HepG2 (cell line): Measurements from ENCODE around the gene PTPRQ. TPM values are rescaled to one million over a fixed set of nuclear protein-coding genes. Genes with fewer than 3 reads are reported as not detected.

Source experiments
- ATAC-seq: fragments of 200-7000 bp; cut with Tn5 transposase; 3 replicates; pipeline ENCODE4 v1.9.1; 2020; ENCODE audit warnings: mild to moderate bottlenecking, moderate library complexity
- BruUV-seq: library from RNA; stranded (reverse); fragments of 400-500 nt; replicated peaks from 2 replicates; lab custom pipeline; 2021; lab: Mats Ljungman, UMichigan
- CTCF ChIA-PET: fragments of 300-600 bp; formaldehyde crosslinking; extraction: SDS; loops from one replicate; lab custom pipeline; 2021; ENCODE audit warnings: low total read pairs, inconsistent platforms, low intra/inter-chr PET ratio; lab: Yijun Ruan, JAX
- POLR2A ChIA-PET: fragments of 350-600 bp; sonication (Branson Sonifier 250); formaldehyde crosslinking; loops from one replicate; lab custom pipeline; 2020; ENCODE audit warnings: antibody characterized with exemption, inconsistent platforms; lab: Yijun Ruan, JAX
- DNase-seq: peaks from one replicate; pipeline ENCODE4 v3.0.0-alpha.2; 2015; ENCODE audit warnings: low spot score
- FAIRE-seq: peaks from 3 replicates; lab custom pipeline; 2011; peaks lifted over from hg19 to GRCh38; lab: Jason Lieb, UNC
- H2AFZ ChIP-seq: one replicate; pipeline ENCODE4 v1.6.1; 2011; ENCODE audit warnings: low read length, inconsistent platforms
- H3K27ac ChIP-seq: fragments of 300-600 bp; 3 replicates; pipeline ENCODE4 v1.8.0; 2011; ENCODE audit warnings: mixed run types, mild to moderate bottlenecking, mixed read lengths, low read length, inconsistent platforms; ENCODE audit not compliant: insufficient read depth; ENCODE audit errors: extremely low read length
- H3K27me3 ChIP-seq, 2 experiments: fragments of 200-600 bp in 1 of 2; 2 replicates in 1 of 2; 3 replicates in 1 of 2; pipeline versions ENCODE4 v1.6.0 to v1.8.0; 2011; ENCODE audit warnings: low read length in 2 of 2, mild to moderate bottlenecking in 2 of 2, moderate library complexity in 2 of 2, inconsistent platforms in 1 of 2; ENCODE audit not compliant: insufficient read depth in 2 of 2, control insufficient read depth in 1 of 2
- H3K36me3 ChIP-seq, 2 experiments: fragments of 200-600 bp in 1 of 2; replicated peaks in 1 of 2; 2 replicates in 1 of 2; 3 replicates in 1 of 2; pipeline versions ENCODE4 v1.5.1 to v1.8.0; 2011; ENCODE audit warnings: low read length in 2 of 2, inconsistent platforms in 1 of 2; ENCODE audit not compliant: insufficient read depth in 2 of 2, control insufficient read depth in 1 of 2
- H3K4me1 ChIP-seq: 2 replicates; pipeline ENCODE4 v1.5.1; 2012; ENCODE audit warnings: low read length, inconsistent platforms; ENCODE audit not compliant: insufficient read depth
- H3K4me2 ChIP-seq: 2 replicates; pipeline ENCODE4 v1.6.0; 2011; ENCODE audit warnings: low read depth, low read length, inconsistent platforms
- H3K4me3 ChIP-seq, 3 experiments: fragments of 200-600 bp in 1 of 3; sonication (generic), shearing (Covaris generic) in 1 of 3; replicated peaks in 1 of 3; 2 replicates each; pipeline ENCODE4 v1.5.1; 2011 to 2016; ENCODE audit warnings: low read length in 3 of 3, inconsistent platforms in 2 of 3, low read depth in 2 of 3, mild to moderate bottlenecking in 2 of 3, control low read depth in 1 of 3, mixed read lengths in 1 of 3; ENCODE audit not compliant: insufficient read depth in 1 of 3
- H3K79me2 ChIP-seq: one replicate; pipeline ENCODE4 v1.6.1; 2011; ENCODE audit warnings: low read length, inconsistent platforms; ENCODE audit not compliant: insufficient read depth
- H3K9ac ChIP-seq: 2 replicates; pipeline ENCODE4 v1.6.0; 2011; ENCODE audit warnings: mild to moderate bottlenecking, low read depth, low read length, inconsistent platforms; ENCODE audit not compliant: insufficient read depth
- H3K9me3 ChIP-seq: 2 replicates; pipeline ENCODE4 v1.5.1; 2012; ENCODE audit warnings: mild to moderate bottlenecking, low read length
- H4K20me1 ChIP-seq: 2 replicates; pipeline ENCODE4 v1.6.0; 2011; ENCODE audit warnings: inconsistent platforms, mild to moderate bottlenecking, low read length, moderate library complexity; ENCODE audit not compliant: insufficient read depth
- DNMT1 ChIP-seq: sonication (generic); formaldehyde crosslinking; IDR thresholded peaks from 2 replicates; pipeline ENCODE4 v1.5.1; 2020; ENCODE audit warnings: mild to moderate bottlenecking, missing genetic modification reagents
- KDM5A ChIP-seq: fragments of 200-600 bp; sonication (generic); IDR thresholded peaks from 2 replicates; pipeline ENCODE4 v1.7.0; 2018; ENCODE audit warnings: antibody characterized with exemption, mild to moderate bottlenecking, low read length, borderline replicate concordance
- MAFF ChIP-seq: IDR thresholded peaks from 2 replicates; pipeline ENCODE4 v1.6.1; 2011; ENCODE audit warnings: low read depth, low read length, improper control_type of control experiment
- MAFK ChIP-seq, 2 experiments: IDR thresholded peaks in 1 of 2; conservative IDR thresholded peaks in 1 of 2; 2 replicates each; pipeline ENCODE4 v1.6.1; 2011; ENCODE audit warnings: improper control_type of control experiment in 2 of 2, low read length in 2 of 2
- NFATC3 ChIP-seq: sonication (generic); formaldehyde crosslinking; IDR thresholded peaks from 2 replicates; pipeline ENCODE4 v1.5.1; 2020; ENCODE audit warnings: mild to moderate bottlenecking, missing genetic modification reagents
- NFIB ChIP-seq: sonication (generic); formaldehyde crosslinking; IDR thresholded peaks from 2 replicates; pipeline ENCODE4 v1.9.0; 2021; ENCODE audit warnings: missing genetic modification reagents, mild to moderate bottlenecking, borderline replicate concordance
- SOX5 ChIP-seq: IDR thresholded peaks from 2 replicates; pipeline ENCODE4 v1.6.1; 2016; ENCODE audit warnings: borderline replicate concordance
- TCF12 ChIP-seq, 2 experiments: fragments of 450-650 bp in 1 of 2; sonication (generic) in 1 of 2; formaldehyde crosslinking in 1 of 2; IDR thresholded peaks; 2 replicates each; pipeline versions ENCODE4 v1.6.1 to v1.8.0; 2017 to 2022; ENCODE audit warnings: antibody characterized with exemption in 1 of 2, mild to moderate bottlenecking in 1 of 2, missing genetic modification reagents in 1 of 2, moderate library complexity in 1 of 2
- ZNF597 ChIP-seq: sonication (generic); formaldehyde crosslinking; IDR thresholded peaks from 2 replicates; pipeline ENCODE4 v1.5.0; 2020; ENCODE audit warnings: missing genetic modification reagents
- WGBS: methylation state at CpG from one replicate; pipeline ENCODE4 v1.1.6; 2017; ENCODE audit warnings: low lambda C conversion rate; 5-methylcytosine and 5-hydroxymethylcytosine counted together
- in situ Hi-C: cut with HindIII; loops from 2 replicates; pipeline ENCODE4 v1.10.0; 2017; ENCODE audit warnings: low pct_unique_long_range_greater_than_20kb; ENCODE audit not compliant: extremely low pct_ligation_motif_present
- intact Hi-C: fragments of 100-400 bp; cut with micrococcal nuclease; formaldehyde crosslinking; loops from one replicate; pipeline ENCODE4 v1.10.0; 2022; ENCODE audit not compliant: unreplicated experiment
- polyA plus RNA-seq, 8 experiments: library from polyadenylated mRNA; depleted of rRNA in 3 of 8; stranded (reverse) in 7 of 8; unstranded in 1 of 8; fragments of >200 nt; fragmentation: Illumina TruSeq in 4 of 8; extraction: Trizol in 4 of 8; gene quantifications; 2 replicates each; pipeline versions ENCODE4 v1.2.1 to v1.2.3, GENCODE V29; 2011 to 2016; ENCODE audit warnings: low read depth in 4 of 8, missing spikeins in 1 of 8, mixed read lengths in 1 of 8; ENCODE audit not compliant: insufficient read depth in 1 of 8
- total RNA-seq, 5 experiments: library from RNA; depleted of rRNA; stranded (reverse); fragments of >200 nt; fragmentation: Illumina TruSeq; extraction: Trizol; gene quantifications; 2 replicates each; pipeline ENCODE4 v1.2.3, GENCODE V29; 2016; ENCODE audit warnings: low read depth in 1 of 5

Gene PTPRQ
- total and polyA plus RNA-seq, 2 of the 13 experiments (the other 11 are each of a cell fraction or from before 2014, with no cell fraction given), result not detected

GRCh38 chr12:80676856-80677255 lies 232.8 kb downstream of the PTPRQ start:
- H3K9ac ChIP-seq, result no peak overlapping the region
- H4K20me1 ChIP-seq, result no peaks in the 10 kb centered on the region
- intact Hi-C loops, result no loop called here
- CTCF ChIA-PET, result no interaction called here
- H3K4me2 ChIP-seq, result no peak overlapping the region
- POLR2A ChIA-PET, result no interaction called here
- no peak for DNase-seq
- BruUV-seq, result no TSS peak
- no peak for TF ChIP-seq NFATC3
- no peak for TF ChIP-seq TCF12 (IDR thresholded peaks at IDR 0.05)
- no peak for TF ChIP-seq TCF12 (CRISPR knock-in tag; IDR thresholded peaks at IDR 0.05)
- no peak for TF ChIP-seq NFIB
- no peak for TF ChIP-seq SOX5 (CRISPR knock-in tag)
- TF ChIP-seq KDM5A, result no peak
- TF ChIP-seq DNMT1 (CRISPR knock-in tag), result no peak
- TF ChIP-seq, all 625 proteins: peak for 0
- FAIRE-seq, result no peak
- Histone ChIP-seq H3K79me2 (no peaks in the 10 kb centered on the region), H3K4me3 (no peak overlapping the region), H3K36me3 (no peaks in the 10 kb centered on the region), H3K9me3 (no peaks in the 10 kb centered on the region), H3K27ac (no peak overlapping the region), H3K4me1 (no peaks in the 10 kb centered on the region), H2AFZ (no peak overlapping the region), H3K27me3 (no peaks in the 10 kb centered on the region; a peak in 1 of 5 replicates)
- in situ Hi-C loops, result no loop called here
- WGBS, result 0% methylated on average over 1 of the region's 1 CpG
- no peak for ATAC-seq

DNA sequence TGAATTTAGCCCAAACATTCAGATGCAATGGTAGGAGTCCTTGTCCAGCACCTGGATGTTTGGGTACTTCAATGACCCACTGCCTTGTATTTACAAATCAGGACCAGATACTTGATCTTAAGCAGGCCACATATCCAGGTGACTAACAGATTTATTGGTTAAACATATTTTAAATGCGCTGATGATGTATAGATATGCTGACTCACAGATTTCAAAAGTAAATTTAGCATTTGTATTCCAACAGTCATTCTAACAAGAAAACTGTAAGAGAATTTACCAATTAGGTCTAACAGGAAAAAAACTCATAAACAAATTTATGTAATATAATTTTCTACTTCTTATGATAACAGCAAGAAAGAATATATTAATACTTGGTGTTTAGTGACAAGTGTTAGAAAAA lies 234.0 kb downstream of the PTPRQ start:
- no peak for TF ChIP-seq ZNF597 (CRISPR knock-in tag)
- peak; percentile 45 to 72 for TF ChIP-seq MAFK (conservative IDR thresholded peaks at IDR 0.05 in 1 of 2, IDR thresholded peaks at IDR 0.05 in 1 of 2; ENCODE audit: low read length in 2 of 2)
- 0 out of 2 replicates have a peak, but pooled peaks have one; percentile 43 for TF ChIP-seq MAFF
- no peak for FAIRE-seq
- no peaks in the 10 kb centered on the region for H4K20me1 ChIP-seq
- no peak for ATAC-seq
- DNase-seq, result no peak
- POLR2A ChIA-PET, result no interaction called here
- H3K4me3 ChIP-seq, result no peak overlapping the region
- H3K9ac ChIP-seq, result no peak overlapping the region
- H3K27me3 ChIP-seq, result no peaks in the 10 kb centered on the region; a peak in 1 of 5 replicates
- no peak overlapping the region for H3K4me2 ChIP-seq
- no TSS peak for BruUV-seq
- no peak overlapping the region for H2AFZ ChIP-seq
- in situ Hi-C loops (no loop called here), intact Hi-C loops (no loop called here)
- no peaks in the 10 kb centered on the region for H3K4me1 ChIP-seq
- no peaks in the 10 kb centered on the region for H3K79me2 ChIP-seq
- CTCF ChIA-PET, result no interaction called here
- 63% methylated on average over 1 of the region's 1 CpG for WGBS
- no peak overlapping the region for H3K27ac ChIP-seq
- H3K9me3 ChIP-seq, result no peaks in the 10 kb centered on the region
- no peaks in the 10 kb centered on the region for H3K36me3 ChIP-seq
